Activated CD4-positive, alpha-beta T cell treated with anti-CD3 and anti-CD28 coated beads for 4 hours (primary cell): Measurements from ENCODE around the gene TSHZ2.
A peak's percentile ranks its signal among the peaks of the same experiment; 100 is the strongest.

Experiments used
- DNase-seq, 2 donors: peaks; one replicate each; pipeline ENCODE4 v3.0.0-alpha.2; 2020

The TSHZ2 gene

DNA sequence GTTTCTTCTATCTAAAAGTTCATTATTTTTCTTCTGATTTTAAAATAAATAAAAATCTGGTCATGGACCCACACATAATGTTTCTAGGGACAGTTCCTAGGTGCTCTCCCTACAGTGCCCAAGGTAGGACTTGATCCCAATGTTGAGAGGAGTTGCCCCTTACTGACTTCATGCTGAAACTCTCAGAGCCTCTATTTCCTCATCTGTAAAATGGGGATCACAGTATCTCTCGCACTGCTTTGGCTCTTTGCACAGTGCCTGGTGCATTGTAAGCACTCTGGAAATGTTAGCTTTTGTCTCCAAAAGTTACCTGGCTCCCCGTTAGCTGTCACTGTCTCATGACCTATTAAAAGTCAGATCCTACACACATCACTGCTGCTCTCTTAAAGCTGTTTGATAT, 205.5 kb downstream of the TSHZ2 start:
- DNase-seq, result no peak

GRCh38 chr20:53179749-53180148, 207.6 kb downstream of the TSHZ2 start:
- no peak for DNase-seq

GRCh38 chr20:53180928-53181362, 208.8 kb downstream of the TSHZ2 start:
- no peak for DNase-seq

- no peak for DNase-seq
These were observed 209.8 kb downstream of the TSHZ2 start for GRCh38 chr20:53181866-53182376.

DNA sequence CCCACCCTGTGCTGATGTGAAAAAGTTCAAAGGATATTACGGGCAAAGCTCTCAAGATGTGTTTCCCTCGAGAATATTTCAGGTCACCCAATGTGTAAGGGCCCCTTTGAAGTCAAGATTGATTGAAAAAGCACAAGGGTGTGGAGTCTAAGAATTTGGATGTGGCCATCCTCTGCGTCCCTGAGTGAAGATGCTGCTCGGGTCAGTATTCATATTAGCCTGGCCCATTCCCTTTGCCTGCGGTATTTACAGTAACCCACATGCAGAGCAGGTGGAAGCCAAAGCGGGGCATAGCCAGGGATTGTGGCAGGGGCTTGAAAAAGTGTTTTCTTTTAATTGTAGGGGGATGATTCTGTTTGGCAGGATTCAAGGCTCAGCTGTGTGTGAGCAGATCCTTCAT, 211.0 kb downstream of the TSHZ2 start:
- DNase-seq, result no peak

- DNase-seq, result no peak
These were observed 214.5 kb downstream of the TSHZ2 start for GRCh38 chr20:53186635-53187034.

DNA sequence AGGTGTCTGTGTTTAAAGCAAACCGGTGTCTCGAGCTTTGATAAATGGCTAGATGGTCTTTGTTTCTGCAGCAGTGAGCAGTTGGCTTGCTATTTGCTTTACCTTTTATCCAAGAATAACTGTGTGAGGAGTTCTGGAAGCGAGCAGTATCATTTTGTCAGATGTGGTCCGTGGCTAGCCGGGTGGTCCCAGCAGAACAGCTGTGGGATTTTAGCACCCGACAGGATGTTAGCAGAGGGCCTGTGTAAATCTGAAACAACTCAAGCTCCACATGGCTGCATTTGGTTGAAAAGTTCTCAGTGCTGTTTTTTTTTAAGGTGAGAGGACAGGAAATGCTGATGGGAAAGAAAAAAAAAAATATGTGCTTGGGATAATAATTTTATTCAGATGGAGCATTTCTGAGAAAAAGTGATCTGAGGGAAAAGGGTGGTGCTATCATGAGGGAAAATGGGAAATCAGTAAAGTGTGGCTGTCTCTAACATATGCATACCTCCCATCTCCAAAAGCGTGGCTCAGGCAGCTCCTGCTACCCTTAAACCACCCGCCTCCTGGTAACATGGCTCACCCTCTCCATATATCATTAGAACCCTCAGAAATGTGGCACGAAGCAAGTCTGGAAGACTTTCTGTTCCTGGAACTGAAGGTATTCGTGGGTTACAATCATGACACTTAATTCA, 215.4 kb downstream of the TSHZ2 start:
- no peak for DNase-seq

DNA sequence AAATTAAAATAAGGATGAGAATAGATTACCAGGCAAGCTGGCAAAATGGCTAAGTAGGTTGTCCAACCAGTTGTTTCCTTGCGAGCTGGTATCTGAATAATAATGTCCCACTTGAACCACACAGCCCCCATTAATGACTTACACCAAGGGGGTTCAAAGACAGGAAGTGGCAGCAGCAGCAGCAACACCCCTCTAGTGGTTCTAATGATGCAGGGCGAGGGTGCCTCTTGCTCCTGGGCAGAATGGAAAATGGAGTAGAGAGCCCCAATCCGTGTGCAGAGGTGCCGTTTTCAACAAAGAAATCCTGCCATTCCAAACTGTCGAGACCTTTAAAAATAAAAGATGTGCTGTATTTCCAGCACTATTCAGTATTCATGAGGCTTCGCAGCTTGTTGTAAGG, 218.1 kb downstream of the TSHZ2 start:
- DNase-seq, result no peak

DNA sequence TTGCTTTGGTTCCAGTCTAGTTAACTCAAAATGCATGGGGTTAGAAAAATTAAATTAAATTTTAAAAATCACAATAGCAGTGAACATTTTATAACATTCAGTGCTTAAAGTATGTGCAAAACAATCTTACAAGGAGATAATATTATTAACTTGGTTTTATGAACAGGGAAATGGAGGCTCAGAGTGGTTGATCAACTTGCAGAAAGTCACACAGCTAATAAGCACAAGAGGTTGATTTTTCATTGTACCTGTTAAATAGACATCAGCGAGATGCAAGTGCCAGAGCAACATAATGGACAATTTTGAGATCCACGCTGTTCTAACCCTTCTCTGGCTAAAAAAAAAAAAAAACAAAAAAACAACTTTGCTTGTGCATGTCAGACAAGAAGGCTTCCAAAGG, 219.8 kb downstream of the TSHZ2 start:
- no peak for DNase-seq

DNA sequence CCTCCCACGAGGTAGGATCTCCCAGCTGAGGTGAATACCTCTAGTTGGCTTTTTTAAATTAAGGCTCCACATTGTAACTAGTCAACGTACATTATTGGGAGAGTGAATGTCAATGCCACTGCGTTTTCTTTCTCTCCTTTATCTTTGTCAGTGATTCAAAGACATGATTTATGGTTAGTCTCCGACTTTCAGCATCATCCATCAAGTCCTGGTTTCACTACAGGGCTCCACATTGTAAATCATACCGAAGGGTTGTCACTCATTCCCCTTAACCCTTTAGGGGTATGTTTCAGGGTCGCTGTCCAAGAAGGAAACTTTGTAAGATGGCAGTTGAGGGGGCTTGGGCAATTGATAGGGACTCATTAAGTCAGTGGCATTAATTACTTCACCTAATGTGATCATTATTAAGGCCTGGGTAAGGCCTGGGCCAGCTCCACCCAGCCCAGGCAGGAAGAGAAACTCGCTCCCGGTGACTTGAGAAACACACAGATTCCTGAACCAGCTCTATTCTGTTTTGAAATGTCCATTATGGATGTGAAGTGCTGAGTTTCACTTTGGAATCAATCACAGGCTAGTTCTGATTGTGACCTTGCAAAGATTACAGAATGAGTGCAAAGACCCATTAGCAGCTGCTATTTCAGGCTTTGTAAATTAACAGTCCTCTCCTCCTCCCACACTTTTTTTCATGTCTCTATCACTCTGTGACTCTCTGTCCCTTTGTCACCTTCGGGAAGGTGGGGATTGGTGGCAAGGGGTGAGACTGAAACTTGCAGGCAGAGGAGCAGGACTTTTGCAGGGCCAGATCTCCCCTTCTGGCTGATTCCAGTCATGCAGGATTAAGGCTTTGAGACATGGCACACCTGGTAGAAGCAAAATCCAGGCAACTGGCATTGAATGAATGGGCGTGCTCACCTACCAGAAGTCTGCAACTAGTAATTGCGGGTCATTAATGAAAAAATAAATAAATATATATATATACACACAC, 222.4 kb downstream of the TSHZ2 start:
- no peak for DNase-seq

DNA sequence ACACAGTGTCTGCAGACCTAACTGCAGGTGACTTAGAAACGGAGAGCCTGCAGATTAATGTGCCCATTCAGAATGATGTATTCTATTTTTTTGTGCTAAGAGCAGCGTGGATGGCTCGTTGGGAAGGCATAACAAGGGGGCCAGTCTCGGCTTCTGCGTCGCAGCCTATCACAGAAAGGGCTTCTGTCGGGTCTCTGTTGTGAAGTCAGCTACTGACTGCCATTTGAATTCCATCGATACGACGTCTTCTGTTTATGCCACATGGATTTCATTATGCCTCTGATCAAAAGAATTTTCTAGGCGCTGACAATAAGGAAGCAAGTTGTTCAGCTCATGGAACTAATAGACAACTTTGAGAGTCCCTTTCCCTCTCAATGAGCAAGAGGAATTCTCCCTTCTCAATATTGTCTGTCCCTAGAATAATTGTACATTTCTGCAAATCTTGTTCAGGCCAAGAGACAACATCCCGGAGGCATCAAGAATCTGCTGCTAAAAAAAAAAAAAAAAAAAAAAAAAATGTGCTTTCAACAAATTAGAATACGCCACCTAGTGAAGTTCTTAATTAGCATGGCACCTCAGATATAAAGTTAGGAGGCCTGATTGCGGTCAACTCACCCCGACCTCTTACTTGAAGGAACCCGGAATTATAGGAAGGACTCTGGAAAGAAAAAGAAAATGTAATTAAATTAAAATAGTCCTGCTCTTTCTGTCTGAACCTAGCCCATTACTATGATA, 223.9 kb downstream of the TSHZ2 start:
- DNase-seq, result no peak

DNA sequence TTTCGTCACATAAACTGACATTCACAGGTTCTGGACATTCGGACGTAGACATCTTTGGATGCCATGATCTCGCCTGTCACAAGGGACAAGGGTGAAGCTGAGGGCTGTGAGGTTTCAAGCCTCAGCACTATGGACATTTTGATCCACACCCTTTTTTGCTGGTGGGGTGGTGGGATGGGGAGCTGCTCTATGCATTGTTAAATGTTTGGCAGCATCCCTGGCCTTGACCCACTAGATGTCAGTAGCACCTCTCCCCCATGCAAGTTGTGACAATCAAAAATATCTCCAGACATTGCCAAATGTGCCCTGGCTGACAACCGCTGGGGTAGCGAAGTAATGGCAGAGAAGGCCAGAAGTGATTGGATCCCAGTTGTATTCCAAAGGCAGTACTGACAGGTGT, 229.4 kb downstream of the TSHZ2 start:
- no peak for DNase-seq

DNA sequence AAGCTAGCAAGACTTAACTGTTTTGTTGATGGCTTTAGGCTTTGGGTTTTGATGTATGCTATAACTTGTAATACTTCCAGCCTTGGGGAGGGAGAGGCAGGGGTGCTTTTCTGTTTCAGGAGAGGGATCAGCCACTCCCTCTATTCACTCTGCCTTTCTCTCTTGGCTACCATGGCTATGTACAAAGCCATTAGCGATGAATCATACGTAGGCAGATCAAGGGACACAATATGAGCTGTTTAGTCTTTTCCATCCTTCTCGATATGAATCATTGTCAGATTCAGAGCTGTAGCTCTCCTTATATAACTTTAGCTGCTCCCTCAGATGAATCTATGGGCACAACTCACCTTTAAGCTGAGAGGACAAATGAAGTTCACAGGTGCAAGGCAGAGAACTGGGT, 230.6 kb downstream of the TSHZ2 start:
- no peak for DNase-seq

- DNase-seq, result no peak
These were observed 232.9 kb downstream of the TSHZ2 start for GRCh38 chr20:53205046-53205445.

DNA sequence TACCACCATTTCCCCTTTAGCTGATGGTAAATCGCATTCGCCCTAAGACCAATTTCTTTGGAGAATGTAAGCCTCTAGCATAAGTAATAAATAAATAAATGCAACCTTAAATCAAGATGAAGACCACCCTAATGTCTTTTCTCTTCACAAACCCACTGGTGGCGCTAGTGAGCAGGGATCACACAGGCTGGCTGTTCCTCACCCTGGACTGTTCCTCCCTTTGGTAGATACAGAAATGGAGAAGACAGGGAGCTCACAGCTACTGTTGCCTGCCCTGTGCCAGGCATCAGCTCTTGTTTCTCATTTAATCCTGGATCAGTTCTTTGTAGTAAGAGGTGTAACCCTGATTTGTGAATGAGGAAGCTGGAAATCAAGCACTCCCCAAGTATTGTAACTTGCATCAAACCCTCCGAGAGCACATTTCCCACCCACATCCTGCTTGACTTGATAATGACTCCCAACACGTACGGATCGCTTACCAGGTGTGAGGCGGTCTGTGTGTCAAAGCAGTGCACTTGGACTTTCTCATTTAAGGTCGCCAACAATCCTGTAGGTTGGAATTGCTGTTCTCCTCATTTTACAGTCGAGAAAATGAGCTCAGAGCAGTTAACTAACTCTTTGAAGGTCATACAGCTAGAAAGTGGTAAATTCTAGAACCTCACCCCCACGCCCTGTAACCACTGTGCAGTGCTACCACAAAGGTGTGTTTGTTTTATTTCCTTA, 236.1 kb downstream of the TSHZ2 start:
- DNase-seq, result peak; percentile 6 to 13

GRCh38 chr20:53210041-53210440, 237.9 kb downstream of the TSHZ2 start:
- DNase-seq, result no peak

DNA sequence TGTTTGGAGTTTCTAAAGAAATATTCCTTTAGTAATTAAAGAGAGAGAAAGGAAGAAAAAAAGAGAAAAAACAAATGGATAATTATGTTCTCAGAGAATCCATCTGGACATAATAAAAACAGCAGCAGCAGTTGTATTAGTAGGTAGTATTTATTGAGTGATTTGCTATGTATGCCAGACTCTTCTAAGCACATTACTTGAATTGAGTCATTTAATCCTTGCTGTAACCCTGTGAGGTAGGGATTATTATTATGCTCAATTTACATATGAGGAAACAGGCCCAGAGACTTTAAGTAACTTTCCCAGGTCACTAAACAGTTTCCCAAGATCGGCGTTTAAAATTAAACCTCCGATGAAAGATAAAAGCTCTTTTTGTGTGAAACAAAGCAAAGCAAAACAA, 238.8 kb downstream of the TSHZ2 start:
- no peak for DNase-seq

GRCh38 chr20:53212018-53212417, 239.9 kb downstream of the TSHZ2 start:
- no peak for DNase-seq

DNA sequence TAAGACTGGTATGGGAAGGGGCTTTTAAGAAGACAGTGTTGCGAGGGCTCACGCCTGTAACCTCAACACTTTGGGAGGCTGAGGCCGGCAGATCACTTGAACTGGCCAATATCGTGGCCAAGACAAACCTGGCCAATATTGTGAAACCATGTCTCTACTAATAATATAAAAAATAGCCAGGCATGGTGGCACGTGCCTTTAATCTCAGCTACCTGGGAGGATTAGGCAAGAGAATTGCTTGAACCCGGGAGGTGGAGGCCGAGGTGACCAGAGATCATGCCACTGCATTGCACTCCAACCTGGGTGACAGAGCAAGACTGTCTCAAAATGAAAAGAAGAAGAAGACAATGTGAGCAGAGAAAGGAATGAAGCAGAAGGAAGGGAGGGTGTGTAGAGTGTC, 242.2 kb downstream of the TSHZ2 start:
- DNase-seq, result no peak

DNA sequence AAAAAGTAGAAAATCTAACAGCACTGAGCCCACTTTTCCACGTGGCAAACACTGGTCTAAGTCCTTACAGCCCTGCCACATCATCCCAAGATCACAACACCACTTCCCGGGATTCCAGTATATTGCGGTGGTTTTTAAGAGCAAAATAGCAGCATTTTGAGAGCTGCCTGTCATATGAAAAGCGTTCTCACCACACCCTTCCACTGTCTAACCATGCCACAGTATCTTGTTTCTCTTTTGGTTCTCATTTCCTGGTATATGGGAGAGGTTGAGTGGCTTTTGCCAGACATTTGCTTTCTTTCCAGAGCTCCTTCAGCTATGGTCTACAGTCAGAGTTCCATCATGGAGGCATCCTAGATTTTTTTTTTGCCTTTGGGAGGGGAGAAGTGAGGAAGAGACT, 243.0 kb downstream of the TSHZ2 start:
- DNase-seq, result no peak

DNA sequence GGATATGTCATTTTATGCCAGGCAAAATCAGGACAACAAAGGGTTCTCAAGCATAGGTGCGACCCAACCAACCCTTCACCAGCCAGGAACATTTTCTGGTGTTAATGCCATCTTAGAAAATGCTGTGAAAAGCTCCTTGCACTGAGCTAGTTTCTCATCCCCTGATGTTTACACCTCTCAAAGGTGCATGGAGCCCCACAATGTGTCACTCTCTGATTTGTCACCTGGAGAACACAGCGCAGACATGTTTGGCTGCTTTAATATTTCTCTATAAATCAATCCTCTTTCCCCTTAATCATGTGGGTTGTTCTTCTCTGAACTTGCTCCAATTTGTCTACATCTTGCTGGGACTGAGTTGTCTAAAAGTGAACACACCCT, 244.3 kb downstream of the TSHZ2 start:
- peak; percentile 11 to 31 for DNase-seq

DNA sequence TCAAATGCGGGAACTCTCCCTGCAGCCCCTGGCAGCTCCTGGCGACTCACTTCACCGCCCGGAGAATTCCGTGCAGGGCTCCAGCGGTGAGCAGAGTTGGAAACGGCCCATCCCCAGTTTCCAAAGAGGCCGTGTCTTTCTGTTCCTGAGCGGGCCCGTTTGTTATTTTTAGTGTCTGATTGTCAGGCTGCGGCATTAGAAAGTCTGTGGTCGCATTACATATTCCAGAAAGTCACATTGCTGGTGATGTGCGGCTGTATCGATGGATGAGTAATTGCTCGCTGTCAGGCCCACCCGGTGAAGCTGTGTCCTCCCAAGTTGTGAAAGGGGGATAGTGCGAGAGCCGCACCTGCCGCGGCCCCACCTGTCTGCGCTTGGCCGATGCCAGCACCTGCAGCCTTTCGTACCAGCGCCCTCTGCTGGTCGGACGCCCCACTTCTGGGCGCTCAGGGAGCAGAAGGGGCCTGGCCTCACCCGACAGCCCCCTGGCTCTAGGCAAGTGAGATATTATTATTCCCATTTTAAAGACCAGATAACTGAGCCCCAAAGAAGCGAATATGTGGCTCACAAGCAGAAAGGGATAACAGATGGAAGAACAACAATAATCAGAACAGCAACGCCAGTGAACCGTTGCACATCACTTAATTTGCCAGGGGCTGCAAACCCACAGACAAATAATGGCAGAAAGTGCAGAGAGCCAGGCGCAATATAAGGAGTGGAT, 244.9 kb downstream of the TSHZ2 start:
- peak; percentile 85 to 87 for DNase-seq
